Measurements from ENCODE around the gene VSIR.

The VSIR gene

GRCh38 chr10:71807557-71808510, 34.5 kb upstream of the VSIR start:
- DNase-seq (ENCODE audit: low read depth in 2 of 3, low spot score in 2 of 3): no peak

DNA sequence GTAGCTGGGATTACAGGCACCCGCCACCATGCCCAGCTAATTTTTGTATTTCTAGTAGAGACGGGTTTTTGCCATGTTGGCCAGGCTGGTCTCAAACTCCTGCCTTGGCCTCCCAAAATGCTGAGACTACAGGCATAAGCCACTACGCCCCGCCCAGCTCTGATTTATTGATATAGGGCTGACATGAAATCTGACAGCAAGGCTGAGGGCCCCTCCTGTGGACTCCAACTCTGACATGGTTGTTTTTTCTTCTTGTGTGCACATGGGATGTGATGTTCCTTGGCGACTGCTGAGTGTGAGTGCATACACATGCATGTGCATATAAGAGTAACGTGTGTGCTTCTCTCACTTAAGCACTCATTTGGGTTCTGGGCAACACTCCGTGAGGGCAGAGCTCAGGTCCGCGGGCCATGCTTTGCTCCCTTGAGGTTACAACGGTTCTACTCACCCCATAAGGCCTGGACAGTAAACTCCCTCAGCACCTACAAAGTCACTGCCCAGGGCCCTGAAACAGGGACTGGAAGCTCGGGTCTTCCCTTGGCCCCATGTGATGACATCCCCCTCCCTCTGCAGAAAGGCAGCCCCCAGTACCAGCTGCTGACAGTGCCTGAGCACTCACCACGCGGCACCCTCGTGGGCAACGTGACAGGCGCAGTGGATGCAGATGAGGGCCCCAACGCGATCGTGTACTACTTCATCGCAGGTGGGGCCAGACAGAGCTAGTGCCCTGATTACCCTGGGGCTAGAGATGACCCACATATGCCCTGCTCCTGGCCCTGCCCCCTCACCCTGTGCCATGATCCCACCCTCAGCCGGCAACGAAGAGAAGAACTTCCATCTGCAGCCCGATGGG, 33.6 kb upstream of the VSIR start:
- DNase-seq (ENCODE audit: low read depth in 2 of 3, low spot score in 2 of 3): no peak

- no peak for DNase-seq (ENCODE audit: low read depth in 2 of 3, low spot score in 2 of 3)
Measured at GRCh38 chr10:71805776-71806703, 32.7 kb upstream of the VSIR start.

GRCh38 chr10:71804077-71804476, 30.8 kb upstream of the VSIR start:
- no peak for DNase-seq (ENCODE audit: low read depth in 2 of 3, low spot score in 2 of 3)

- no peak for DNase-seq (ENCODE audit: low read depth in 2 of 3, low spot score in 2 of 3)
Measured at GRCh38 chr10:71802715-71803488, 29.6 kb upstream of the VSIR start.

DNA sequence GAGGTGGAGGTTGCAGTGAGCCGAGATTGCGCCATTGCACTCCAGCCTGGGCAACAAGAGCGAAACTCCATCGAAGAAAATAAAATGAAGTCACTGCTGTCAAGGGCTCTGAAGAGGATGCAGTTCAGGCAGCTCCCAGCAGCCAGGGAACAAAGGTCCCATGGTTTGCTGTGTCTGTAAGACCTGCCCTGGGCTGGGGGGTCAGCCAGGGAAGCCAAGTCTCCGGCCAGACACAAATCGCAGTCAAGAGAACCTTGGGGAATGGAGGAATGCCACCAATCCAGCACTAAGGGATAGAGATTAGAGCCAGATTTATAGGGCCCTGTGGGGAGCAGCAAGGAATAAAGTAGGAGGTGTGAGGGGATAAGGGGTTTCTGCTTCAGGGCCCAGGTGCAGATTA, 28.9 kb upstream of the VSIR start:
- DNase-seq (ENCODE audit: low read depth in 2 of 3, low spot score in 2 of 3): no peak

DNA sequence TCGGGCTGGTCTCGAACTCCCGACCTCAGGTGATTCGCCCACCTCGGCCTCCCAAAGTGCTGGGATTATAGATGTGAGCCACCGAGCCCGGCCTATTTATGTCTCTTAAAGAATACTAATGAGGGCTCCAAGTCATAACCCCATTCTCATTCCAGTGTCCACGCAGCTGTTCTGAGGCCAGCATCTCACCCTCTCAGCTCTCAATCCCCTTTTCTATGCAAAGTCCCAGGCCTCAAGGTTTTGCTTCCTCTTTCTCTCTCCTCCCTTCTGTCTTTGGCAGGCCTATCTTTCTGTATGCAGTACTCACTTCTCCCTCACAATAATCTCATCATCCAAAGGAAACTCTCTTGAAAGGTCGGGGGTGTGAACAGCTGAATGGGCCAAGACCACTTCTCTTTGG, 28.0 kb upstream of the VSIR start:
- no peak for DNase-seq (ENCODE audit: low read depth in 2 of 3, low spot score in 2 of 3)

DNA sequence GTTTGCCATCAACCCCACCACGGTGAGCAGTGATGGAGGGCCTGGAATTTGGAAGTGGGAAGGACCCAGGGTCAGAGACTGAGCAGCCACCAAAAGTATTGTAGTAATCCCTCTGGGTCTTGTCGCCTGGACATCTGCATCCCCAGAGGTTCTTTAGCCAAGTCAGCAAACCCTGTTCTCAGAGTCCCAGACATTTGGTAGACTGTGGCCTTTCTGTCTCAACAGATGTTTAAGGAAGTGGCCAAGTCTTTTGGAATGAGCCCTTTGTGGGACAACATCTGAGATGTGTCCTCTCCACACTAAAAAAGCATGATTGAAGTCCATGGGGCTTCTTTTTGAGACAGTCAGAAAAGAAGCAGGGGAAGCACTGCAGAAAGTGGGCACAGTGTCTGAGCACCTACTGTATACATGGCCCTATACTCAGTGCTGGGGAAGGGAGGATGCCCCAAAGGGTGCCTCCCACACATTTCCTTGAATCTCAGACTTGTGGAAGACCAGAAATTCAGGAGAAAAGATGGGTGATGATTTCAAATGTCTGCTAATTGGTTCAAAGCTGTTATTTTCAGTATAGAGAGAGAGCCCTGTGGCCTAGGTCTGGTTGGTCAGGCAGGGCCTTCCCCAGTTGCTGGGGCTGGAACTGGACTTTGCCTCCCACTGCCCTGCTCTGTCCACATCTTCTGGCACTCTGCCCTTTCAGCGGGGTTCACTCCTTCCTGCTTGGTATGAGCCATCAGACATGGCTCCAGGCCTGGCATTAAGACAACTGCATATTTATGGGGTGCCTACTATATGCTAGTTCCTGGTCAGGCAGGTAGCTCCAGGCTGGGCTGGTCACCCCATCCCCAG, 26.5 kb upstream of the VSIR start:
- DNase-seq (ENCODE audit: low read depth in 2 of 3, low spot score in 2 of 3): no peak

DNA sequence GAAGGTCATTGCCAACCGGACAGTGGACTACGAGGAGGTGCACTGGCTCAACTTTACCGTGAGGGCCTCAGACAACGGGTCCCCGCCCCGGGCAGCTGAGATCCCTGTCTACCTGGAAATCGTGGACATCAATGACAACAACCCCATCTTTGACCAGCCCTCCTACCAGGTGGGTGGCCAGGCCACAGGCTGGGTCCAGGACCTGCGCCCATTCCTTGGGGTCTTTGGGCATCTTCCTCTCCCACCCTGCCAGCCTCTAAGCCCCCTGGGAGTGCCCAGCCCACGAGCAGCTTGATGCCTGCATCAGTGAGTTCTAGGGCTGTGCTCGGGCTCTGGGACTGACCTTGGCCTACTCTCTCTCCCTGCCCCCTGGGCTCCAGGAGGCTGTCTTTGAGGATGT, 25.8 kb upstream of the VSIR start:
- no peak for DNase-seq (ENCODE audit: low read depth in 2 of 3, low spot score in 2 of 3)

DNA sequence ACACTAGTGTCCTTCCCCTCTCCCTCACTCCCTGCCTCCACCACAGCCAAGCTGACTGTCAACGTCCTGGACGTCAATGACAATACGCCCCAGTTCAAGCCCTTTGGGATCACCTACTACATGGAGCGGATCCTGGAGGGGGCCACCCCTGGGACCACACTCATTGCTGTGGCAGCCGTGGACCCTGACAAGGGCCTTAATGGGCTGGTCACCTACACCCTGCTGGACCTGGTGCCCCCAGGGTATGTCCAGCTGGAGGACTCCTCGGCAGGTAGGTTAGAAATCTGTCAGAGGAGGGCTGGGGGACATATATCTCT, 24.9 kb upstream of the VSIR start:
- no peak for DNase-seq (ENCODE audit: low read depth in 2 of 3, low spot score in 2 of 3)

GRCh38 chr10:71797533-71798307, 24.4 kb upstream of the VSIR start:
- no peak for DNase-seq (ENCODE audit: low read depth in 2 of 3, low spot score in 2 of 3)

DNA sequence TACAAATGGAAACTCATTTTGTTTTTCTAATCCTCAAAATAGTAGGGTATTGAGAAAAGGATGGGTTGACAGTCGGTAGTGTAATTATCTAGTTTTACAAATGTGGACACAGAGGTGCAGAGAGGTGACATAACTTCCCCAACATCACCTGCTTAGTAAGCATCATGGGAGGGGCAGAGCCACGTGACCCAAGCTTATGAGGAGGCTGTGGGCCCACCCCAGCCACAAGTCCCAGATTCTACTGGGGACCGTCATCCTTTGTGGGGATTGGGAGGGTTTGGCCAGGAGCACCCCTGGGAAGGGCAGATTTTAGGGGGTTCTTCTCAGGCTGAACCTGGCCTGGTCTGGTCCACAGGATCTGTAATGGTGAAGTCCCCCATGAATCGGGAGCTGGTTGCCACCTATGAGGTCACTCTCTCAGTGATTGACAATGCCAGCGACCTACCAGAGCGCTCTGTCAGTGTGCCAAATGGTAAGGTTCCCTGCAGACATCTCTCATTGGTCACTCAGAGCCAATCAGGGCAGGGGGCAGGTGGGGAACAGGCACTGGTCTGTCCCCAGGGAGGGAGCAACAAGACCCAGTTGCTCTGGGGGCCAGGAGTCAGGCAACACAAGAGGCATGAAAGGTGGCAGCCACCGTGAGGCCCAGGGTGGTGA, 23.6 kb upstream of the VSIR start:
- no peak for DNase-seq (ENCODE audit: low read depth in 2 of 3, low spot score in 2 of 3)

DNA sequence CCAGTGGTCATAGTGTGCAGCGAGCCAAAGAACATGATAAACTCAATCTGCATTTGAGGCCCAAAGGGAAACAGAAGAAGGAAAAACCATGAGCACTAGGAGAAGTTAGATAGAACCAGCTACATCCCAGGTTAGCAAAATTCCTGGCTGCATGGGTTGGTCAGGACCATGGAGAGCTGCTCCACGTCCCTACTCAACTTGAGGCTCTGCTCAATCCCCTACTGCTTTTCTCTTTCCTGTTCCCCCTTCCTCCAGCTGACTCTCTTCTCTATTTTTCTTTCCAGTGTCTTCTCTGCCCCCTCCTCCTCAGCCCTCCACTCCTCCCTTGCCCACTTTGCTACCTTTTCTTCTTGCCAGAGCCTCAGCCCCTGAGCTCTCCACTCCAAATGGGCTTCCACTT, 21.9 kb upstream of the VSIR start:
- DNase-seq (ENCODE audit: low read depth in 2 of 3, low spot score in 2 of 3): no peak

DNA sequence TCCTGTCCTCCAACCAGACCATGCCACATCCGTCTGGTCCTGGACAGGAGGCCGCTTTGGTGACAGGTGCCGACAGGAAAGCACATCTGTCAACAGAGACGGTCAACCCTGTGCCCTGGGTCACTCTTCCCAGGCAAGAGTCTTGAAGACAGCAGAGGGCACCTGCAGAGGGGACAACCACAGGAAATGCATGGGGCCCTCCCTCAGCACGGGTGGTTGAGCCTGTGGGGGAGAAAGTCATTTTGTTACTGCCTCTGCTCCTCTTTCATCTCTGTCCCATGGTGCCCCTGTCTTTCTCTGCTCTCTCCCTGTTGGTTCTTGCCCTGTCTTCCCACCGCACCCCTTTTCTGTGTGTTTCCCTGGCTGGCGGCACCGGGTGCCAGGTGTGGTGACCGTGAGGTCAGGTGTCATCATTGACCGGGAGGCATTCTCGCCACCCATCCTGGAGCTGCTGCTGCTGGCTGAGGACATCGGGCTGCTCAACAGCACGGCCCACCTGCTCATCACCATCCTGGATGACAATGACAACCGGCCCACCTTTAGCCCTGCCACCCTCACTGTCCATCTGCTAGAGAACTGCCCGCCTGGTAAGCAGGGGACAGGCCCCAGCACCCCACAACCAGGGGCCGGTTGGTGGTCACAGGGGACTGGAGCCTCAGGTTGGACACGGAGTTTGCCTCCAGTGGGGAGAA, 17.6 kb upstream of the VSIR start:
- no peak for DNase-seq (ENCODE audit: low read depth in 2 of 3, low spot score in 2 of 3)

DNA sequence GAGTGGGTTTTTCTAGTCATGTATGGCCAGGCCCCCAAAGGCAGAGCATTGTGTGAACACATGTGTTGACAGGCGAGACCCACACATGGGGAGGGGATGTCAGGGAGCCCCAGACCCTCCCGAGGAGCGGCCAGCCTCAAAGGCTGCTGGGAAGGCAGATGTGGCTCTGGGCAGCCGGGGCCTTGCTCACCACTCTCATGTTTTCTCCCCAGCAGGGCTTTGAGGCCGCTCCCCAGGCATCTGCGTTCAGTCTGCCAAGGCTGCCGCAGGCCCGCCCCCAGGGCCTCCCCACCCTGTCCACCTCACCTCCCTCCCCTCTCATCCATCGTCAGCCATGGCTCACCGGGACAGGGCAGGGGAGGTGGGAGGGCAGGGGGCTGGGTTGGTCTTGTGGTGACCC, 16.6 kb upstream of the VSIR start:
- DNase-seq (ENCODE audit: low read depth in 2 of 3, low spot score in 2 of 3): no peak

- DNase-seq (ENCODE audit: low read depth in 2 of 3, low spot score in 2 of 3): no peak
Measured at GRCh38 chr10:71788954-71789353, 15.6 kb upstream of the VSIR start.

DNA sequence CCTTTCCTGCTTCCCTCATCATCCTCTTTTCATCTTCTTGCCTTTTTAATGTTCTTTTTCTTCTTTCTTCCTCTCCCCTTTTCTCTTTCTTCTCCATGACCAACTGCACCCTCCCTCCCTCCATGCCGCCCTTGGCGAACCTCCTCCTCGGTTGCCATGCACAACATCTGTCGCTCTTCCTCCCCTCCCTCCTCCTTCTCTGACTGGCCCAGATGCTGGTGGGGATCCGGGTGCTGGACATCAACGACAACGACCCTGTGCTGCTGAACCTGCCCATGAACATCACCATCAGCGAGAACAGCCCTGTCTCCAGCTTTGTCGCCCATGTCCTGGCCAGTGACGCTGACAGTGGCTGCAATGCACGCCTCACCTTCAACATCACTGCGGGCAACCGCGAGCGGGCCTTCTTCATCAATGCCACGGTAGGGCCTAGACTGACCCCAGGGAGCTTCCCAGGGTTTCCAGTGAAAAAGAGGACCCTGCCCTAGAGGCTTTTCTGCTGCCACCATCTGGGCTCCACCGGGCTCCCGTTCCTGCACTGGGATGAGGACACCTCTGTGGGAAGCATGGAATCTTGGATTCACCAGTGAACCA, 11.5 kb upstream of the VSIR start:
- no peak for DNase-seq (ENCODE audit: low read depth in 2 of 3, low spot score in 2 of 3)

All from activated CD8-positive, alpha-beta memory T cell treated with anti-CD3 and anti-CD28 coated beads for 48 hours (primary cell).